ENCODE data around the gene PALMD.

DNA sequence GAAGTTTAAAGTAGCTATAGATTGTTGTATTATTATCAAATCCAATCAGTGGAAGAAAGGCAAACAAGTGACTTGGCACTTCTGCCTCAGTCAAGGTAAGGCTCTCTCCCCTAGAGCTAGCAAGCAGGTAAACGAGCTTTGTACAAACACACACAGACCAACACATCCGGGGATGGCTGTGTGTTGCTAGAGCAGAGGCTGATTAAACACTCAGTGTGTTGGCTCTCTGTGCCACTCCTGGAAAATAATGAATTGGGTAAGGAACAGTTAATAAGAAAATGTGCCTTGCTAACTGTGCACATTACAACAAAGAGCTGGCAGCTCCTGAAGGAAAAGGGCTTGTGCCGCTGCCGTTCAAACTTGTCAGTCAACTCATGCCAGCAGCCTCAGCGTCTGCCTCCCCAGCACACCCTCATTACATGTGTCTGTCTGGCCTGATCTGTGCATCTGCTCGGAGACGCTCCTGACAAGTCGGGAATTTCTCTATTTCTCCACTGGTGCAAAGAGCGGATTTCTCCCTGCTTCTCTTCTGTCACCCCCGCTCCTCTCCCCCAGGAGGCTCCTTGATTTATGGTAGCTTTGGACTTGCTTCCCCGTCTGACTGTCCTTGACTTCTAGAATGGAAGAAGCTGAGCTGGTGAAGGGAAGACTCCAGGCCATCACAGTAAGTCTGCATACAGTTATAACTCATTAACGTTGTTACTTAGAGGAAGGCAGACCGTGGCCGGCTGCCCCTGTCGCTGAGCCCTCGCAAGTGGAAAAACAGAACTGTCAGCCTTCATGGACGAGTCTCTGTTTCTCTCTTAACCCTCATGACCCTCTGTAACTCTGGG is at the start of gene PALMD:
- TF ChIP-seq, protein P1, sequence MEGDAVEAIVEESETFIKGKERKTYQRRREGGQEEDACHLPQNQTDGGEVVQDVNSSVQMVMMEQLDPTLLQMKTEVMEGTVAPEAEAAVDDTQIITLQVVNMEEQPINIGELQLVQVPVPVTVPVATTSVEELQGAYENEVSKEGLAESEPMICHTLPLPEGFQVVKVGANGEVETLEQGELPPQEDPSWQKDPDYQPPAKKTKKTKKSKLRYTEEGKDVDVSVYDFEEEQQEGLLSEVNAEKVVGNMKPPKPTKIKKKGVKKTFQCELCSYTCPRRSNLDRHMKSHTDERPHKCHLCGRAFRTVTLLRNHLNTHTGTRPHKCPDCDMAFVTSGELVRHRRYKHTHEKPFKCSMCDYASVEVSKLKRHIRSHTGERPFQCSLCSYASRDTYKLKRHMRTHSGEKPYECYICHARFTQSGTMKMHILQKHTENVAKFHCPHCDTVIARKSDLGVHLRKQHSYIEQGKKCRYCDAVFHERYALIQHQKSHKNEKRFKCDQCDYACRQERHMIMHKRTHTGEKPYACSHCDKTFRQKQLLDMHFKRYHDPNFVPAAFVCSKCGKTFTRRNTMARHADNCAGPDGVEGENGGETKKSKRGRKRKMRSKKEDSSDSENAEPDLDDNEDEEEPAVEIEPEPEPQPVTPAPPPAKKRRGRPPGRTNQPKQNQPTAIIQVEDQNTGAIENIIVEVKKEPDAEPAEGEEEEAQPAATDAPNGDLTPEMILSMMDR (IDR thresholded peaks at IDR 0.05) = no peak
- peak in 2 of 4 donors; percentile 33 to 57 for TF ChIP-seq POLR2A (IDR thresholded peaks at IDR 0.05)
